IPS-20b (cell line): ENCODE results near the gene TEX51.

Source experiments
- H3K27ac ChIP-seq: one replicate; pipeline ENCODE4 v1.5.1; 2013; ENCODE audit warnings: low read length
- H3K27me3 ChIP-seq: 2 replicates; pipeline ENCODE4 v1.6.1; 2013; ENCODE audit warnings: mild to moderate bottlenecking, low read length, inconsistent platforms; ENCODE audit not compliant: insufficient read depth
- H3K36me3 ChIP-seq: 2 replicates; pipeline ENCODE4 v1.6.1; 2013; ENCODE audit warnings: low read depth, mild to moderate bottlenecking, inconsistent platforms, low read length, moderate library complexity; ENCODE audit not compliant: insufficient read depth
- H3K4me1 ChIP-seq: 2 replicates; pipeline ENCODE4 v1.6.1; 2013; ENCODE audit warnings: mild to moderate bottlenecking, control low read depth, inconsistent platforms, low read length, moderate library complexity; ENCODE audit not compliant: insufficient read depth
- H3K4me3 ChIP-seq: 2 replicates; pipeline ENCODE4 v1.5.1; 2013; ENCODE audit warnings: mild to moderate bottlenecking, low read length, inconsistent platforms
- H3K9ac ChIP-seq: 2 replicates; pipeline ENCODE4 v1.6.1; 2013; ENCODE audit warnings: low read depth, mild to moderate bottlenecking, inconsistent platforms, low read length, moderate library complexity
- H3K9me3 ChIP-seq: 2 replicates; pipeline ENCODE4 v1.6.1; 2013; ENCODE audit warnings: mild to moderate bottlenecking, low read depth, low read length, inconsistent platforms; ENCODE audit not compliant: insufficient read depth

Gene TEX51

DNA sequence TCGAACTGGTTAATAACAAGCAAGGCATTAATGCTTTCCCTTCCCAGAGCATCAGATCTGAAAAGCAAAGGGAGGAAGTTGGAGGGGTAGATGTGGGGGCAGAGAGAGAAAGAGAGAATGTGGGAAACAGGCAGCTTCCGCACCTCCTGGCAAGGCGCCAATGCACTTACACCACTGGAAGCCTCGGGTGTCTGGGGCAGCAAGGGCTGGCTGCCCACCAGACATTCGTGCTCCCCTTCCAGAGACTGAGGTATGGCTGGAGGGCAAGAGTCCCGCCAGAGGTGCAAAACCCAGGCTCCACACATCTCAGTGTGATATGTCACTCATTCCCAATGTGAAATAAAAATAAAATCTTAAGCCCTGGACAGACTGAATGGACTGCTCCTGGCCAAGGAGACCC, 46.4 kb downstream of the TEX51 start:
- Histone ChIP-seq H3K27me3 (peaks cover 91% of the 10 kb centered on the region), H3K4me3 (no peak overlapping the region), H3K9me3 (peaks cover 27% of the 10 kb centered on the region), H3K4me1 (peaks cover 11% of the 10 kb centered on the region; the same call in 1 of the 2 replicates), H3K36me3 (no peaks in the 10 kb centered on the region), H3K9ac (no peak overlapping the region), H3K27ac (no peak overlapping the region)

DNA sequence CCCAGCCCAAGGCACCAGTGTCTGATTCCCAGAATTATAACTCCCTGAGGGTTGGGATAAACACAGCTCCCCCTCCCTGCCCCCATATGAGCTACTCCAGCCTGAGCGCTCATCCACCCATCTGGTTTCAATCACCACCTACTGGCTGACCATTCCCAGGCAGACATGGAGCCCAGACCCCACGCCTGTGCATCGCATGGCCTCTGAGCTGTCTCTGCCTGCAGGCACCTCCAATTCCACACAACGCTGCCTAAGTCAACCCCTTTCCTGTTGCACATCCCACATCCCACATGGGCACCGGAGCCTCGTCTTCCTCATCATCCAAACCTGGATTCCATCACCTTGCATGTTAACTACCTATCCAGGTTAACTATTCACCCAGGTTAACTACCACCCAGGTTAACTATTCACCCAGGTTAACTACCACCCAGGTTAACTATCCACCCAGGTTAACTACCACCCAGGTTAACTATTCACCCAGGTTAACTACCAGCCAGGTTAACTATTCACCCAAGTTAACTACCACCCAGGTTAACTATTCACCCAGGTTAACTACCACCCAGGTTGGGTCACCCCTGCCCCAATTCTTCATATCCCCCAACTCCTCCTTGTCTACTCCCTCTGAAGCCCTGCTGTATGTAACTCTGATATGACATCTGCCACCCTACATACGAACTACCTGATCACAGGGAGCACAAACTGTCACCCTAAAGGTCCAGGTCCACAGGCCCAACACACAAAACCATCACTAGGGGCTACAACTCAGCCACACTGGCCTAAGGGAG, 47.8 kb downstream of the TEX51 start:
- Histone ChIP-seq H3K27ac (no peak overlapping the region), H3K4me1 (peaks cover 11% of the 10 kb centered on the region; the same call in 1 of the 2 replicates), H3K36me3 (no peaks in the 10 kb centered on the region), H3K9ac (no peak overlapping the region), H3K9me3 (peaks cover 25% of the 10 kb centered on the region), H3K4me3 (no peak overlapping the region), H3K27me3 (peaks cover 78% of the 10 kb centered on the region)

DNA sequence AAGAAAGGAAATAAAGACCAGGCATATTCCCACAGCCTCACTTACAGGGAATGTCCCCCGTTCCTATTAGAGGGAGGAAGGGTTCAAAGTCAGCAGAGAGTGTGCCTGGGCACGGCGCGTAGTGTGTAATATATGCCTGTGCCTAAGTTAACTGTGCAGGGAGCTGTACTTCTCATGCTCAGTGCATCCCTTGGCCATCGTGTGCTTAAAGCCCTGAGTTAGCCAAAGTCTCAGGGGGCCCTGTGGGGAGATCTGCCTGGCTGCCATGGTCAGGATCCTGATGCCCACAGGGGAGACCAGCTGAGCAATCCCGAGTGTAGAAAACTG, 48.4 kb downstream of the TEX51 start:
- Histone ChIP-seq H3K4me3 (no peak overlapping the region), H3K9ac (no peak overlapping the region), H3K4me1 (peaks cover 11% of the 10 kb centered on the region; the same call in 1 of the 2 replicates), H3K27me3 (peaks cover 72% of the 10 kb centered on the region), H3K36me3 (no peaks in the 10 kb centered on the region), H3K9me3 (peaks cover 25% of the 10 kb centered on the region), H3K27ac (no peak overlapping the region)

DNA sequence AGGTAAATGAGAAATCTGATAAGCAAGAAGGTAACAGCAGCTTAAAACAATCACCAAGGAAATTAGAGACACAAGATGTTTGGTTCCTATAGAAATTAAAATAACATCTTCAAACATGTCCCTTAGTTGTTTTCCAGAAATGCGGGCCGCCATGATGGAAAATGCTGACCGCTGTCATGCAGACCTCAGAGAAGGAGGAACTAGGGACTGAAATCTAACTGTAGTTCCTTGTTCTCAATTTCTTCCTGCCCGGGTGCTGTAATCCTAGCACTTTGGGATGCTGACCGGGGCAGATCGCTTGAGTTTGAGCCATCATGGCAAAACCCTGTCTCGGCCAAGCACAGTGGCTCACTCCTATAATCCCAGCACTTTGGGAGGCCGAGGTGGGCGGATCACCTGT, 51.1 kb downstream of the TEX51 start:
- Histone ChIP-seq H3K9ac (no peak overlapping the region), H3K4me3 (no peak overlapping the region), H3K4me1 (peaks cover 6% of the 10 kb centered on the region; the same call in 1 of the 2 replicates), H3K27me3 (peaks cover 56% of the 10 kb centered on the region), H3K27ac (no peak overlapping the region), H3K36me3 (no peaks in the 10 kb centered on the region), H3K9me3 (peaks cover 5% of the 10 kb centered on the region; the same call in 1 of the 2 replicates)

DNA sequence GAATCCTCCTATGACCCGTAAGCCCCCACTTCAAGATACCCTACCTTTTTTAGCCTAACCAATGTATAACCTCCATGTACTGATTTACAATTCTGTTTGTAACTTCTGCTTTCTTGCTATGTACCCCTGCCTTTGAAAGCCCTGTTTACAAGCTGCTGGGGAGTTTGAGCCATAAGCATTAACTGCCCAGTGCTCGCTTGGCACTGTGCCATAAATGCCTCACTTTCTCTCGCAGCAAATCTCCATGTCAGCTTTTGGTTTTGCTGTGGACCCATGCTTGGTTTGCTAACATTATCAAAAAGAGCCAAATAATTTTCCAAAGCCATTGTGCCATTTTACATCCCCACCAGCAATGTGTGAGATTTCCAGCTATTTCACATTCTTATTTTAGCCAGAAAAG, 51.8 kb downstream of the TEX51 start:
- Histone ChIP-seq H3K9ac (no peak overlapping the region), H3K27me3 (peaks cover 48% of the 10 kb centered on the region), H3K36me3 (no peaks in the 10 kb centered on the region), H3K27ac (no peak overlapping the region), H3K4me1 (peaks cover 9% of the 10 kb centered on the region; the same call in 1 of the 2 replicates), H3K4me3 (no peak overlapping the region), H3K9me3 (no peaks in the 10 kb centered on the region)
